DMS153 treated with DMSO at 0.1 percent for 48 hours (cell line): ENCODE results near the gene SLC25A48.

Experiments
- DNase-seq: peaks from one replicate; lab custom pipeline; 2025; ENCODE audit not compliant: unreplicated experiment; lab: John Stamatoyannopoulos, UW

Gene SLC25A48

GRCh38 chr5:135913713-135914626, 79.5 kb downstream of the SLC25A48 start:
- no peak for DNase-seq

DNA sequence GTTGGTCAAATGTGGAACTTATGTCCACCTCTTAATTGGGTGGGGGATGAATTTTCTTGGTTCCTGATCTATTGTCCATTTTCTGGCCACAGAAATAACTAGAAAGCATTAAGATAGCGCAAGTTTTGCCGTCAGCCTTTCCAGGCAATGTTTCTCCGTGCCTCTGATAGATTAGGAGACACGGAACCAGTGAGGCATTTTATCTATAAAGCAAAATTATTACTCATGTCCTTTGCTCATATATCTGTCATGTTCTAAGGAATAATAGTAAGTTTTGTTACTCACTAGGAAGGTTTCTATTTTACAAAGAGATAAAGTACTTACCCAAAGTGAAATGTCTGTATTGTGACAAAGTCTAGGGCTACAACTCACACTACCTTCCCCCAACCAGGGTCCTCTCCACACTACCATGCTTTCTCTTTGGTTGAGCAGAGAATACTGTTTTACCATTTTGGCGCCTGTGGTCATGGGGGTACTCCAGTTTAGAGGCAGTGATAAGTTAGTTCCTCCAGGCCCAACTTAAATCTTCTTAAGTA, 81.1 kb downstream of the SLC25A48 start:
- no peak for DNase-seq

- no peak for DNase-seq
Observed at GRCh38 chr5:135916638-135917263, 82.3 kb downstream of the SLC25A48 start.

DNA sequence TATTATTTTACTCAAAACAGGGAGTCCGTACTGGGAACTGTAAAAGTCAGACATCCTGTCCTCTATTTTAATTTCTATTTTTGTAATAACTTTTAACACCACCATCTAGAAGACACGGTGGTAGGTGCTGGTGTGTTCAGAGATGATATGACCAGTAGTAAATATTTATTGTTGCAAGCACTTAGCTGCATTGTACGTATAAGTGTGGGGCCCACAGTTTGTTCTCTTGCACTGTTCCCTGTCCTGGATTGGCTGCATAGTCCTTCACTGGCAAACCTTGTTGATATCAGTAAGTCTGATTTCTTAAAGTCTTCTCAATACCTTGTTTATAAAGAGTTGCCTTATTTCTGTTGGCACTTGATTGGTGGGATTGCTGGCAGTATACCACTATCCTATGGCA, 85.7 kb downstream of the SLC25A48 start:
- no peak for DNase-seq

DNA sequence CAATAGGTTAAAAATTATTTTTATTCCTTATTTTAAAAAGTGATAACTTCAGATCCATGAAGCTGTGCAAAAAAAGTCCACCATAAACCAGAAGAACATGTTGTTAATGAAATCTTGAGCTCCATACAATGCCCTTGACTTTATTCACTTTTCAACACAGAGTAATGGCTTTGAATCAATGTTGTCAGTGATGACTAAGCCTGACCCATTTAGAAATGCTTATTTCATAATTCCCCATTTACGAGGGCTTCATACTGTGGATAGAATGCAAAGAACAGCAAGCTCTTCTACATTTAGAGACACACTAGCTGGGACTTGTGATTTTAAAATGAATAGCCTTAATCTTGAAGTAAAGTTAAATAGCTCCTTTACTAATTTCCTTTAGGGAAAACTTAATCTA, 86.9 kb downstream of the SLC25A48 start:
- DNase-seq: no peak

DNA sequence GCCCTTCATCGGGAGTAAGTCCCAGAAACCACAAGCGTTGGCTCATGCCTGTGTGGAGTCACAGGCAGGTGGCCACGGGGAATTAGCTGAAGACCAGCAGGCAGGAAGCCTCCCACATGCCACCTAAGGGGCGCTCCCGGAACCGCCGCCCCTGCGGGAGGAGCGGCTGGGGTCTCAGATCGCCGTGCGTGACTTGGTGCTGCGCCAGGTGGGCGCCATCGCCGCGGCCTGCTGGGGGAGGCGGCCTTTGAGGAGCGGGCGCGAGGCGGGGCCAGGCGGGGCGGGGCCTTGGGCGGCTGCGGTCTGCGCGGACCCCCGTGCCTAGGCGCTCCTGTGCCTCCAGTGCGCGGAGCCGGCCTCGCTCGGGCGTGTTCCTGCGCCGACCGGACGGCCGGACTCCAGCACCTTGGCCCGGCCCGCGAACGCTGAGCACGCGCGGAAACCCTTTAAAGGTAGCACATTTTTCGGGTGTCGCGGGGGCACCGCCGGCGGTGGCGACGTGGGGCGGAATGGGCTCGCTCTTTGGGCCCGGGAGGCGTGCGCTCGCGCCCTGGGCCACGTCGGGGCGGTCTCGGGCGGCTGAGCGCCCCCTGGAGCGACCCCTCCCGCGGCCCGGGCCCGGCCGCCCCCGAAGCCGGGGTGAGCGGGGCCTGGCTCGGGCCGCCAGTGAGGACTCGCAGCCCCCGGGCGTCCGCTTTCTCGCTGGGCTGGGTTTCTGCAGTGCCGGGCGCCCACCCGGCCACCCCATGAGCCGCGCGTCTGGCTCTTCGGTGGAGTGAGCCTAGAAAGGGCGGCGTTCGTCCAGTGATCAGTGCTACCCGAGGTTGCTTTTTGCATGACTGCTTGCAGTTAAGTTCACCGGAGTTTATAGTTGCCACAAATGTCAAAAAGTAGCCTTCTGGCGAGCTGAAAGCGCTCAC, 95.8 kb downstream of the SLC25A48 start:
- DNase-seq: no peak

DNA sequence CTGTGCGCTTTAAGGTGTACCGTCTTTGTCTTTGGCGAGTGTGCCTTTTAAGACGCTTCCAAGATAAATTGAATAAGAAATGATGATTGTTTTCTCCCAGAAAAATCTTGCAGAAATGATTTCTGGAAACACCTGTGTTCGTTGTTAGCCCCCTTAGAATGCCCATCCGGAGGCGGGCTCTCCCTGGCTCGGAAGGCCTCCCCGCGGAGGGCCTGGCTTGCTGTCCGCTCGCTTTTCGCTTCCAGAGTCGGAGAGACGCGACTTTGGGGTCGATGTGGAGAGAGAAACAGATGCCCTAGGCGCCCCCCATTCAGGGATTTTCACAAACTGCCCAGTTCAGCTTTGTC, 96.5 kb downstream of the SLC25A48 start:
- DNase-seq: no peak

DNA sequence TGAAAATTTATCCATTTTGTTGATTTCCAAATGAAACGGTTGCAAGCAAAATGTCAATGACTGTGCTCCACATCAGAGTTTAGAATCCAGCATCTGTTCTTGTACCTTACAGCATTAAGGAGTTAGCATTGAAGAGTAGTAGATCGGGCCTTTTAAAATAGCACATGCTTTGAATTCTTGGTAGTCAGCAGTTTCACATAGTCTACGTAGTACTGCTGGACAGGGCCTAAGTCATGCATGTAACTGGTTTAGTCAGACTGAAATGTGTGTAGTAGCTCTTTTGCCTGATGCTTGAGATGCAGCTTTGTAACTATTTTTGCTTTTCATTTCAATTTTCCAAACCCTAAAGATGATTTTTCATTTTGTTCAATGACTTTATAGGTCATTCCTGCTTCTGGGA, 100.5 kb downstream of the SLC25A48 start:
- DNase-seq: no peak

- no peak for DNase-seq
Observed at GRCh38 chr5:135937245-135937911, 102.9 kb downstream of the SLC25A48 start.
